MM.1S (cell line): ENCODE measurements around the gene OXCT1.

Experiments
- DNase-seq: peaks from one replicate; pipeline ENCODE4 v3.0.0-alpha.2; 2015
- H2AFZ ChIP-seq: fragments of 300-600 bp; sonication (generic); 2 replicates; pipeline ENCODE4 v1.6.0; 2016; ENCODE audit warnings: antibody characterized with exemption, low read length
- H3F3A ChIP-seq: fragments of 300-600 bp; sonication (generic); 2 replicates; pipeline ENCODE4 v1.6.1; 2016; ENCODE audit warnings: mild to moderate bottlenecking, antibody characterized with exemption, low read length, moderate library complexity, mixed read lengths; ENCODE audit not compliant: insufficient read depth
- H3K27ac ChIP-seq: fragments of 300-600 bp; sonication (generic); 2 replicates; pipeline ENCODE4 v1.5.1; 2016; ENCODE audit warnings: mild to moderate bottlenecking, low read length
- H3K27me3 ChIP-seq: fragments of 300-600 bp; sonication (generic); replicated peaks from 2 replicates; pipeline ENCODE4 v1.6.0; 2016; ENCODE audit warnings: low read length; ENCODE audit not compliant: insufficient read depth
- H3K36me3 ChIP-seq: fragments of 300-600 bp; sonication (generic); replicated peaks from 2 replicates; pipeline ENCODE4 v1.6.1; 2016; ENCODE audit warnings: mild to moderate bottlenecking, low read length, mixed read lengths; ENCODE audit not compliant: insufficient read depth
- H3K4me1 ChIP-seq: fragments of 300-600 bp; sonication (generic); 2 replicates; pipeline ENCODE4 v1.6.1; 2016; ENCODE audit warnings: low read length, mixed read lengths
- H3K4me2 ChIP-seq: fragments of 300-600 bp; sonication (generic); 2 replicates; pipeline ENCODE4 v1.6.0; 2016; ENCODE audit warnings: low read depth, low read length
- H3K4me3 ChIP-seq: fragments of 300-600 bp; sonication (generic); 2 replicates; pipeline ENCODE4 v1.5.1; 2016; ENCODE audit warnings: low read length, mixed read lengths
- H3K79me2 ChIP-seq: fragments of 300-600 bp; sonication (generic); 2 replicates; pipeline ENCODE4 v1.6.1; 2016; ENCODE audit warnings: mixed run types, low read length, mixed read lengths
- H3K9ac ChIP-seq: fragments of 300-600 bp; sonication (generic); 2 replicates; pipeline ENCODE4 v1.6.1; 2016; ENCODE audit warnings: low read length, mixed read lengths
- H3K9me2 ChIP-seq: fragments of 300-600 bp; sonication (generic); replicated peaks from 2 replicates; pipeline ENCODE4 v1.6.1; 2016; ENCODE audit warnings: mild to moderate bottlenecking, low read length, mixed read lengths; ENCODE audit not compliant: insufficient read depth
- H3K9me3 ChIP-seq: fragments of 300-600 bp; sonication (generic); replicated peaks from 2 replicates; pipeline ENCODE4 v1.6.1; 2016; ENCODE audit warnings: mild to moderate bottlenecking, low read length, mixed read lengths; ENCODE audit not compliant: insufficient read depth
- H4K20me1 ChIP-seq: fragments of 300-600 bp; sonication (generic); 2 replicates; pipeline ENCODE4 v1.6.1; 2016; ENCODE audit warnings: mild to moderate bottlenecking, low read length, moderate library complexity, mixed read lengths; ENCODE audit not compliant: insufficient read depth
- CTCF ChIP-seq: fragments of 300-600 bp; sonication (generic); IDR thresholded peaks from 2 replicates; pipeline ENCODE4 v1.5.1; 2016; ENCODE audit warnings: antibody characterized with exemption, low read length, mixed read lengths
- EZH2 ChIP-seq: fragments of 300-600 bp; sonication (generic); optimal IDR thresholded peaks from 2 replicates; pipeline ENCODE3; 2017; ENCODE audit warnings: low read depth, mild to moderate bottlenecking, antibody characterized with exemption, low read length, mixed read lengths
- EZH2phosphoT487 ChIP-seq: fragments of 300-600 bp; sonication (generic); IDR thresholded peaks from 2 replicates; pipeline ENCODE4 v1.6.1; 2018; ENCODE audit warnings: antibody characterized with exemption, low read length

The OXCT1 gene

DNA sequence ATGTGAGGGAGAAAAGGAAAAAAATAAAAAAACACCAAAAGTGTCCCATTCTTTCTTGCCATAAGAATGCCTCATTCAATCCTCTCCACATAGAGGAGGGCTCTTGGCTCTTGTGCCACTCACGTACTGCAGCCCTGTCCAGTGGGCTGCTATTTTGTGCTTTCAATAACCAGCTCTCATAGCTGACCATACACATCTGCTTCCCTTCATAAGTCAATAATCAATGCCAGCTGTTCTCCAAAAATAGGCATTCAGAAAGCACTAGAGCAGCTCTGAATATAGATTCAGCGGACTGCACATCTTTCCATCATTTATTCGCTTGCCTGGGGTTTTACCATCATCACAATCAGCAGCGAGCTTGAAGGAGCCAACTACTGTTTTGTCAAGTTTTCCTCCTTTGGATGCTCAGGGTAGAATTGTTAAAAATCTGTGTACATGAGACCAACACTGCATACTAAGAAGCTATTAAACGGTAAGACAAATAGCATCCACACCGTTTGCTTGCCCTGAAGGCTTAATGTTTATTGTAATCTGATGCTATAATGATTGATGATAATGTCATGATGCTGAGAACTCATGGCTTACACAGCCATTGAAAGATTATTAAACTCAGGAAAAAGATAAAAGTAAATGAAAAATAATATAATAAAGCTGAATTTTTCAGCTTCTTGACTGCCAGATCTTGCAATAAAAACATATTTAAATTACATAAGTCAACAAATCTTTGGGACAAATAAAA, 80.0 kb downstream of the OXCT1 start:
- H3K36me3 ChIP-seq = no peaks in the 10 kb centered on the region
- no peak overlapping the region for H3K27ac ChIP-seq
- no peak overlapping the region for H3K9ac ChIP-seq
- peaks cover 5% of the 10 kb centered on the region for H3K79me2 ChIP-seq
- H4K20me1 ChIP-seq = no peaks in the 10 kb centered on the region
- TF ChIP-seq CTCF (no peak), EZH2 (no peak), EZH2phosphoT487 (no peak)
- no peaks in the 10 kb centered on the region for H3K9me3 ChIP-seq
- H2AFZ ChIP-seq = no peak overlapping the region
- no peaks in the 10 kb centered on the region for H3K27me3 ChIP-seq
- peaks cover 24% of the 10 kb centered on the region for H3K4me1 ChIP-seq
- peaks cover 9% of the 10 kb centered on the region for H3F3A ChIP-seq
- no peaks in the 10 kb centered on the region for H3K9me2 ChIP-seq
- no peak overlapping the region for H3K4me2 ChIP-seq
- no peak overlapping the region for H3K4me3 ChIP-seq
- DNase-seq = no peak

DNA sequence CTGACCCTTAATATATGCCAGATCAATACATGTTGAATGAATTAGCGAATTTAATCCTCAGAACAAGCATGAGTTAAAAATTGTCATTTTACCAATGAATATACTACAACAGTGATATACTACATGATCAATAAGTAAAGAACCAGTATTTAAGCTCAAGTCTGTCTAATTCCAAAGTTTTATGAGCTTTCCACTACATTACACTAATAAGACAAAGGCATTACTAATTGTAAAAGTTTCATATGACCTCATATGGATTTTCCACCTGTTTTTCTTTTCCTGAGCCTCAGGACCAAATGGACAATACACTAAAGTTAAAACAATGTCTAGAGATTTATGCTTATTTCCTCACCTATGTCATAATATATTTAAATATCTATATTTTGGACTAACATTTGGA, 80.8 kb downstream of the OXCT1 start:
- Histone ChIP-seq H3K9ac (no peak overlapping the region), H3K27ac (no peak overlapping the region), H3K4me3 (no peak overlapping the region), H3K36me3 (no peaks in the 10 kb centered on the region), H2AFZ (no peak overlapping the region), H3K27me3 (no peaks in the 10 kb centered on the region), H3K4me1 (peaks cover 24% of the 10 kb centered on the region), H3K9me3 (no peaks in the 10 kb centered on the region), H3K79me2 (peaks cover 5% of the 10 kb centered on the region), H3K9me2 (no peaks in the 10 kb centered on the region), H3K4me2 (no peak overlapping the region), H3F3A (peaks cover 9% of the 10 kb centered on the region), H4K20me1 (no peaks in the 10 kb centered on the region)
- no peak for TF ChIP-seq EZH2
- DNase-seq = no peak

GRCh38 chr5:41788941-41789368, 81.3 kb downstream of the OXCT1 start:
- Histone ChIP-seq H3K4me1 (peaks cover 24% of the 10 kb centered on the region), H3K36me3 (no peaks in the 10 kb centered on the region), H3K4me3 (no peak overlapping the region), H3K27me3 (no peaks in the 10 kb centered on the region), H3K9ac (no peak overlapping the region), H4K20me1 (no peaks in the 10 kb centered on the region), H2AFZ (no peak overlapping the region), H3K27ac (no peak overlapping the region), H3K4me2 (no peak overlapping the region), H3K9me2 (no peaks in the 10 kb centered on the region), H3K9me3 (no peaks in the 10 kb centered on the region), H3K79me2 (peaks cover 5% of the 10 kb centered on the region), H3F3A (peaks cover 9% of the 10 kb centered on the region)
- TF ChIP-seq EZH2phosphoT487 (no peak), EZH2 (no peak), CTCF (no peak)
- DNase-seq = no peak

GRCh38 chr5:41787265-41787664, 83.0 kb downstream of the OXCT1 start:
- Histone ChIP-seq H3K79me2 (peaks cover 5% of the 10 kb centered on the region), H4K20me1 (no peaks in the 10 kb centered on the region), H3K9me2 (no peaks in the 10 kb centered on the region), H3K27me3 (no peaks in the 10 kb centered on the region), H3K27ac (peak overlapping the region; percentile 9; the same call in 1 of the 2 replicates), H2AFZ (no peak overlapping the region), H3K36me3 (no peaks in the 10 kb centered on the region), H3K9ac (no peak overlapping the region), H3K4me2 (peak overlapping the region; percentile 12; the same call in 1 of the 2 replicates), H3F3A (peaks cover 9% of the 10 kb centered on the region), H3K4me1 (peaks cover 24% of the 10 kb centered on the region), H3K9me3 (no peaks in the 10 kb centered on the region), H3K4me3 (no peak overlapping the region)
- TF ChIP-seq EZH2 (no peak), EZH2phosphoT487 (no peak), CTCF (no peak)
- peak; percentile 83 for DNase-seq
